Liver (tissue), 3 donors: ENCODE results near the gene FKBP9.
A peak's percentile ranks its signal among the peaks of the same experiment; 100 is the strongest.

Source experiments
- CTCF ChIP-seq: fragments of 150-350 bp; IDR thresholded peaks from 2 replicates; pipeline ENCODE4 v1.5.1; 2017; ENCODE audit warnings: improper control_type of control experiment, low read depth, low read length; ENCODE audit not compliant: missing input control
- FOXA1 ChIP-seq: IDR thresholded peaks from 2 replicates; pipeline ENCODE4 v1.6.1; 2016; ENCODE audit warnings: antibody characterized with exemption
- GABPA ChIP-seq, 2 donors: IDR thresholded peaks in 1 of 2; conservative IDR thresholded peaks in 1 of 2; 2 replicates each; pipeline ENCODE4 v1.6.1; 2016; ENCODE audit warnings: antibody characterized with exemption in 2 of 2, mild to moderate bottlenecking in 1 of 2, moderate library complexity in 1 of 2
- HNF4G ChIP-seq: IDR thresholded peaks from 2 replicates; pipeline ENCODE4 v1.6.1; 2016; ENCODE audit warnings: antibody characterized with exemption
- JUND ChIP-seq, 2 donors: IDR thresholded peaks; 2 replicates each; pipeline ENCODE4 v1.6.1; 2016; ENCODE audit warnings: antibody characterized with exemption in 2 of 2
- NR2F2 ChIP-seq: IDR thresholded peaks from 2 replicates; pipeline ENCODE4 v1.6.1; 2016; ENCODE audit warnings: antibody characterized with exemption
- RXRA ChIP-seq, 2 donors: IDR thresholded peaks; 2 replicates each; pipeline ENCODE4 v1.6.1; 2017 to 2018; ENCODE audit warnings: antibody characterized with exemption in 2 of 2, mild to moderate bottlenecking in 1 of 2
- SP1 ChIP-seq: IDR thresholded peaks from 2 replicates; pipeline ENCODE4 v1.6.1; 2018; ENCODE audit warnings: antibody characterized with exemption, mild to moderate bottlenecking
- YY1 ChIP-seq: IDR thresholded peaks from 2 replicates; pipeline ENCODE4 v1.6.1; 2016; ENCODE audit warnings: antibody characterized with exemption, mild to moderate bottlenecking
- ZBTB33 ChIP-seq: IDR thresholded peaks from 2 replicates; pipeline ENCODE4 v1.6.1; 2016; ENCODE audit warnings: antibody characterized with exemption
- TF ChIP-seq, protein P1 (sequence below): IDR thresholded peaks from 2 replicates; pipeline ENCODE4 v1.6.1; 2016; ENCODE audit warnings: antibody characterized with exemption, mild to moderate bottlenecking
- TF ChIP-seq, protein P2 (sequence below): IDR thresholded peaks from 2 replicates; pipeline ENCODE4 v1.6.1; 2016; ENCODE audit warnings: antibody characterized with exemption
- donor health status: healthy.
- donor health status: healthy.

DNA sequence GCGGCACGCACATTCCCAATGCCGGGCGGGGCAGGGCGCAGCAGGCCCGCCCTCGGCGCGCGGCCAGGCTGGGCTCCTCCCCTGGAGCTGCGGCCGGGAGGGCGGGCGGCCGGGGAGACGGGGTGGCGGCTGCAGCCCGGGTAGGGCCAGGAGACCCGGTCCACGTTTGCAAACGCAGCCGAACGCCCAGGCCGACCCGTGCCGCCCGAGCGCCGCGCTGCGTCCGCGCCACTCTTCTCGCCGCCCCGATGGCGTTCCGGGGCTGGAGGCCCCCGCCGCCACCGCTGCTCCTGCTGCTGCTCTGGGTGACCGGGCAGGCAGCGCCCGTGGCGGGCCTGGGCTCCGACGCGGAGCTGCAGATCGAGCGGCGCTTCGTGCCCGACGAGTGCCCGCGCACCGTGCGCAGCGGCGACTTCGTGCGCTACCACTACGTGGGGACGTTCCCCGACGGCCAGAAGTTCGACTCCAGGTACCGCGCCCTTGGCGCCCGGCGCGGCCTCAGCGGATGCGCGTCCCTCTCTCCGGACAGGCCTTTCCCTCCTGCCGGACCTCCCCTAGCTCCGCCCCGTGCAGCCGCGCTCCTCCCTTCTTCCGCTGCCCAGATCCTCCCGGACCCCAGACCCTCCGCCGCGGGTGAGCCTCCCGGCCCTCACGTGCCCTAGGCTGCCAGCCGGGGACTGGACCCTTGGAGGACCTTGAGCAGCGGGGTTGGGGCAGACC lies at the start of gene FKBP9:
- no peak for TF ChIP-seq CTCF
- TF ChIP-seq GABPA (IDR thresholded peaks at IDR 0.05 in 1 of 2, conservative IDR thresholded peaks at IDR 0.05 in 1 of 2), result no peak
- peak; percentile 28 for TF ChIP-seq YY1
- TF ChIP-seq FOXA1, result no peak
- TF ChIP-seq SP1, result no peak
- no peak for TF ChIP-seq RXRA (IDR thresholded peaks at IDR 0.05)
- no peak for TF ChIP-seq ZBTB33
- TF ChIP-seq NR2F2, result no peak
- TF ChIP-seq, protein P1, sequence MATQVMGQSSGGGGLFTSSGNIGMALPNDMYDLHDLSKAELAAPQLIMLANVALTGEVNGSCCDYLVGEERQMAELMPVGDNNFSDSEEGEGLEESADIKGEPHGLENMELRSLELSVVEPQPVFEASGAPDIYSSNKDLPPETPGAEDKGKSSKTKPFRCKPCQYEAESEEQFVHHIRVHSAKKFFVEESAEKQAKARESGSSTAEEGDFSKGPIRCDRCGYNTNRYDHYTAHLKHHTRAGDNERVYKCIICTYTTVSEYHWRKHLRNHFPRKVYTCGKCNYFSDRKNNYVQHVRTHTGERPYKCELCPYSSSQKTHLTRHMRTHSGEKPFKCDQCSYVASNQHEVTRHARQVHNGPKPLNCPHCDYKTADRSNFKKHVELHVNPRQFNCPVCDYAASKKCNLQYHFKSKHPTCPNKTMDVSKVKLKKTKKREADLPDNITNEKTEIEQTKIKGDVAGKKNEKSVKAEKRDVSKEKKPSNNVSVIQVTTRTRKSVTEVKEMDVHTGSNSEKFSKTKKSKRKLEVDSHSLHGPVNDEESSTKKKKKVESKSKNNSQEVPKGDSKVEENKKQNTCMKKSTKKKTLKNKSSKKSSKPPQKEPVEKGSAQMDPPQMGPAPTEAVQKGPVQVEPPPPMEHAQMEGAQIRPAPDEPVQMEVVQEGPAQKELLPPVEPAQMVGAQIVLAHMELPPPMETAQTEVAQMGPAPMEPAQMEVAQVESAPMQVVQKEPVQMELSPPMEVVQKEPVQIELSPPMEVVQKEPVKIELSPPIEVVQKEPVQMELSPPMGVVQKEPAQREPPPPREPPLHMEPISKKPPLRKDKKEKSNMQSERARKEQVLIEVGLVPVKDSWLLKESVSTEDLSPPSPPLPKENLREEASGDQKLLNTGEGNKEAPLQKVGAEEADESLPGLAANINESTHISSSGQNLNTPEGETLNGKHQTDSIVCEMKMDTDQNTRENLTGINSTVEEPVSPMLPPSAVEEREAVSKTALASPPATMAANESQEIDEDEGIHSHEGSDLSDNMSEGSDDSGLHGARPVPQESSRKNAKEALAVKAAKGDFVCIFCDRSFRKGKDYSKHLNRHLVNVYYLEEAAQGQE, result no peak
- TF ChIP-seq HNF4G, result no peak
- TF ChIP-seq, protein P2, sequence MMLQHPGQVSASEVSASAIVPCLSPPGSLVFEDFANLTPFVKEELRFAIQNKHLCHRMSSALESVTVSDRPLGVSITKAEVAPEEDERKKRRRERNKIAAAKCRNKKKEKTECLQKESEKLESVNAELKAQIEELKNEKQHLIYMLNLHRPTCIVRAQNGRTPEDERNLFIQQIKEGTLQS, result no peak
- no peak for TF ChIP-seq JUND (IDR thresholded peaks at IDR 0.05)
